PFSK-1 (cell line): ENCODE measurements around the gene EIF3D. TPM values are rescaled to one million over a fixed set of nuclear protein-coding genes. Genes with fewer than 3 reads are reported as not detected.
A peak's percentile ranks its signal among the peaks of the same experiment; 100 is the strongest.

ENCODE experiments used
- FOXP2 ChIP-seq: optimal IDR thresholded peaks from 2 replicates; pipeline ENCODE3; 2011; ENCODE audit warnings: borderline replicate concordance, control low read depth, inconsistent platforms; ENCODE audit not compliant: insufficient read depth; ENCODE audit errors: extremely low read length, extremely low read depth
- POLR2AphosphoS5 ChIP-seq: IDR thresholded peaks from 2 replicates; pipeline ENCODE4 v1.6.1; 2012; ENCODE audit warnings: low read depth, mild to moderate bottlenecking, control low read depth, low read length, moderate library complexity
- REST ChIP-seq, 2 experiments: IDR thresholded peaks; 2 replicates each; pipeline versions ENCODE4 v1.6.1 to v1.8.0; 2011 to 2012; ENCODE audit warnings: low read depth in 2 of 2, low read length in 2 of 2, control low read depth in 1 of 2, inconsistent platforms in 1 of 2, mild to moderate bottlenecking in 1 of 2, moderate library complexity in 1 of 2; ENCODE audit not compliant: insufficient read depth in 1 of 2
- SIN3A ChIP-seq: IDR thresholded peaks from 2 replicates; pipeline ENCODE4 v1.6.1; 2012; ENCODE audit warnings: mild to moderate bottlenecking, low read length, moderate library complexity, borderline replicate concordance; ENCODE audit not compliant: insufficient read depth
- TAF1 ChIP-seq: IDR thresholded peaks from 2 replicates; pipeline ENCODE4 v1.6.1; 2012; ENCODE audit warnings: low read length, control low read depth, borderline replicate concordance; ENCODE audit not compliant: insufficient read depth
- polyA plus RNA-seq: library from polyadenylated mRNA; unstranded; fragments of >200 nt; gene quantifications from one replicate; pipeline ENCODE4 v1.2.1, GENCODE V29; 2012; ENCODE audit warnings: low read depth, missing spikeins; ENCODE audit not compliant: insufficient read length

The EIF3D gene
- 352 TPM for polyA plus RNA-seq

- TF ChIP-seq REST (IDR thresholded peaks at IDR 0.05; ENCODE audit: insufficient read depth in 1 of 2, low read depth in 2 of 2, low read length in 2 of 2) = peak in 1 of 2 experiments; percentile 21; a peak in 1 of 4 replicates
- TF ChIP-seq POLR2AphosphoS5 = peak; percentile 91
- peak; percentile 95 for TF ChIP-seq FOXP2
- TF ChIP-seq TAF1 = peak; percentile 84
- peak; percentile 22; the same call in 1 of the 2 replicates for TF ChIP-seq SIN3A
These were observed at the start of gene EIF3D for GRCh38 chr22:36528795-36529751. TSS of gene EIF3D (minus strand) at chr22:36529166. CDS start at chr22:36526121, 3,045 bp downstream.

GRCh38 chr22:36578619-36579018 lies 49.7 kb upstream of the EIF3D start:
- TF ChIP-seq POLR2AphosphoS5 = no peak
- no peak for TF ChIP-seq TAF1
- no peak for TF ChIP-seq REST (IDR thresholded peaks at IDR 0.05; ENCODE audit: insufficient read depth in 1 of 2, low read depth in 2 of 2, low read length in 2 of 2)
- TF ChIP-seq FOXP2 = no peak
- TF ChIP-seq SIN3A = no peak

GRCh38 chr22:36577019-36577418 lies 48.1 kb upstream of the EIF3D start:
- no peak for TF ChIP-seq FOXP2
- no peak for TF ChIP-seq SIN3A
- TF ChIP-seq TAF1 = no peak
- no peak for TF ChIP-seq POLR2AphosphoS5
- no peak for TF ChIP-seq REST (IDR thresholded peaks at IDR 0.05; ENCODE audit: insufficient read depth in 1 of 2, low read depth in 2 of 2, low read length in 2 of 2)

GRCh38 chr22:36574728-36575127 lies 45.8 kb upstream of the EIF3D start:
- TF ChIP-seq FOXP2 (no peak), POLR2AphosphoS5 (no peak), TAF1 (no peak), SIN3A (no peak), REST (IDR thresholded peaks at IDR 0.05; ENCODE audit: insufficient read depth in 1 of 2, low read depth in 2 of 2, low read length in 2 of 2) (no peak)
